G401 (cell line): ENCODE measurements around the gene SHF. TPM values are rescaled to one million over a fixed set of nuclear protein-coding genes. Genes with fewer than 3 reads are reported as not detected.

ENCODE experiments used
- DNase-seq: peaks from one replicate; pipeline ENCODE4 v3.0.0-alpha.2; 2015; ENCODE audit warnings: low spot score
- in situ Hi-C: cut with HindIII; loops from 2 replicates; pipeline ENCODE4 v1.10.0; 2016; ENCODE audit warnings: low sequenced_read_pairs, mixed read lengths
- total RNA-seq: library from RNA; depleted of rRNA; stranded (reverse); fragments of >200 nt; shearing (Covaris generic); gene quantifications from 2 replicates; pipeline ENCODE4 v1.2.3, GENCODE V29; 2014; rRNA removed

SHF gene
- total RNA-seq, 1 experiment from 2014 or later: 7.8 TPM

GRCh38 chr15:45117308-45118130, 70.2 kb downstream of the SHF start:
- no peak for DNase-seq
- in situ Hi-C loops: no loop called here

Other genes starting within 250 kb of the SHF start
- not detected in 2 replicates for gene TERB2, start 231.3 kb downstream of the SHF start, total RNA-seq
- 35.6 and 47.3 TPM in 2 replicates for gene SORD, start 164.8 kb downstream of the SHF start, total RNA-seq
- gene DUOX2, start 73.8 kb downstream of the SHF start, total RNA-seq: not detected in 2 replicates
- gene DUOXA2, start 73.6 kb downstream of the SHF start, total RNA-seq: not detected in 2 replicates
- gene DUOXA1, start 58.1 kb downstream of the SHF start, total RNA-seq: not detected in 2 replicates
- not detected in 2 replicates for gene DUOX1, start 58.0 kb downstream of the SHF start, total RNA-seq
- gene SLC28A2, start 64.3 kb upstream of the SHF start, total RNA-seq: not detected in 2 replicates
- gene GATM, start 190.6 kb upstream of the SHF start, total RNA-seq: 26.7 and 32.5 TPM in 2 replicates